ENCODE data around the gene TNXB.

DNA sequence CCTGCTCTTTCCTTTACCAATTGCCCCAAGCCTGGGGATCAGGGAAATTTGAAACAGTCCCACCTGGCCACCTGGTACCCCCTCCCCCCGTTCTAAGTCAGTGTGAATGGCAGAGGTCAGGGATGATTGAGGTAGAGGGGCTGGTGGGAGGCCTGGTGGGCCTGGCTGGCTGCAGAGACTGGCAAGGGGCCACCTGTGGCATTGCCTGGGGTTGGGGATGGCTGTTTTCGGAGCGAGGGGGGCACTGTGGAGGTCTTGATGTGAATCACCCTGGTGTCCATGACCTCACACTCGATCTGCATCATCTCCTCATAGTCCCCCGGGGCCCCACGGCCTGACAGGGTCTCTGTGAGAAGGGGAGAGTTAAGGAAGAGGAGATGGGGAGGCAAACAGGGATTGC, 6.5 kb upstream of the TNXB start:
- TF ChIP-seq, protein P1, sequence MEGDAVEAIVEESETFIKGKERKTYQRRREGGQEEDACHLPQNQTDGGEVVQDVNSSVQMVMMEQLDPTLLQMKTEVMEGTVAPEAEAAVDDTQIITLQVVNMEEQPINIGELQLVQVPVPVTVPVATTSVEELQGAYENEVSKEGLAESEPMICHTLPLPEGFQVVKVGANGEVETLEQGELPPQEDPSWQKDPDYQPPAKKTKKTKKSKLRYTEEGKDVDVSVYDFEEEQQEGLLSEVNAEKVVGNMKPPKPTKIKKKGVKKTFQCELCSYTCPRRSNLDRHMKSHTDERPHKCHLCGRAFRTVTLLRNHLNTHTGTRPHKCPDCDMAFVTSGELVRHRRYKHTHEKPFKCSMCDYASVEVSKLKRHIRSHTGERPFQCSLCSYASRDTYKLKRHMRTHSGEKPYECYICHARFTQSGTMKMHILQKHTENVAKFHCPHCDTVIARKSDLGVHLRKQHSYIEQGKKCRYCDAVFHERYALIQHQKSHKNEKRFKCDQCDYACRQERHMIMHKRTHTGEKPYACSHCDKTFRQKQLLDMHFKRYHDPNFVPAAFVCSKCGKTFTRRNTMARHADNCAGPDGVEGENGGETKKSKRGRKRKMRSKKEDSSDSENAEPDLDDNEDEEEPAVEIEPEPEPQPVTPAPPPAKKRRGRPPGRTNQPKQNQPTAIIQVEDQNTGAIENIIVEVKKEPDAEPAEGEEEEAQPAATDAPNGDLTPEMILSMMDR (IDR thresholded peaks at IDR 0.05), result no peak
- no peak for TF ChIP-seq POLR2A (IDR thresholded peaks at IDR 0.05)
